ENCODE results near the gene ANGPTL5.
"Not testable (repeated sequence)": the region's sequence is repeated elsewhere in the genome, so short reads cannot be mapped to it uniquely, and the experiment has no call there.

DNA sequence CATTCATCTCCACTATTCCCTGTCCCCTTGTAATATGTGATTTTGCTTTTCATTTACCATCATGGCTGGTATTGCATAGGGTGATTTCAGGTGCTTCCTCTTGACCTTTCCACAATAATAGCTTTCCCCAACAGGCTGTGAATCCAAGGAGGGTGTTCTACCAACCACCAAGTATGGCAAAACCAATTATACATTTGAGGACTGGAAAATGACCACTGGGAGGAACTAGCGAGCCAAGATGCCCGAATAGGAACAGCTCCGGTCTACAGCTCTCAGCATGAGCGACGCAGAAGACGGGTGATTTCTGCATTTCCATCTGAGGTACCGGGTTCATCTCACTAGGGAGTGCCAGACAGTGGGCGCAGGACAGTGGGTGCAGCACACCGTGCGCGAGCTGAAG lies 64.1 kb downstream of the ANGPTL5 start:
- peak in 1 of 6 experiments; percentile 21 for TF ChIP-seq CTCF (IDR thresholded peaks at IDR 0.05)
- TF ChIP-seq POLR2A (IDR thresholded peaks at IDR 0.05), result not testable (repeated sequence)
